GM19099 (cell line): ENCODE results near the gene KAT2B.

Experiments used
- POLR2A ChIP-seq: IDR thresholded peaks from 3 replicates; pipeline ENCODE4 v1.6.1; 2011; ENCODE audit warnings: low read depth; ENCODE audit not compliant: insufficient read length; ENCODE audit errors: extremely low read depth

The KAT2B gene

GRCh38 chr3:20039466-20039764 is 831 bp upstream of the KAT2B start:
- no peak for TF ChIP-seq POLR2A

DNA sequence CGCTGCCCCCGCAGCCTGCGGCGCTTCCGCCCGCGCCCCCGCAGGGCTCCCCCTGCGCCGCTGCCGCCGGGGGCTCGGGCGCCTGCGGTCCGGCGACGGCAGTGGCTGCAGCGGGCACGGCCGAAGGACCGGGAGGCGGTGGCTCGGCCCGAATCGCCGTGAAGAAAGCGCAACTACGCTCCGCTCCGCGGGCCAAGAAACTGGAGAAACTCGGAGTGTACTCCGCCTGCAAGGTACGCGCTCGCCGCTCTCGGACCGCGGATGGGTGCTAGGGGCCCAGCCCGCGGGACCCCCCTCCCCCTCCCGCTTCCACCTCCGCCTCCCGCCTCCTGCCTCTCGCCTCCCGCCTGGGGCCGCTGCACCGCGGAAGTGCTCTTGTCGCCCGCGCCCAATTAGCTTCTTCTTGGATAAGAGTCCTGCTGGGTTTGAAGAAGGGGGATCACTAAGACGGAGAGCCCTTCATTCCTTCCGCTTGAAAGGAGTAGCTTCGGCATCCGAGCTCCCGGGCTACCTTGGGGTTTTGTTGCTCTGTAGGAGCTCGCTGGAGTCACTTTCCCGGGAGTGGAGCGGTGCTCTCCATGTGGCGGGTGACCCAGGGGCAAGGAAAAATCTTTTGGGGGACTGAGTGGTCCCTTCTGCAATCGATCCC is 426 bp downstream of the KAT2B start:
- peak; percentile 55 for TF ChIP-seq POLR2A

GRCh38 chr3:20041197-20041780 is 1.0 kb downstream of the KAT2B start:
- TF ChIP-seq POLR2A, result no peak

- no peak for TF ChIP-seq POLR2A
These were observed 2.1 kb downstream of the KAT2B start for GRCh38 chr3:20042331-20042730.

GRCh38 chr3:20043396-20043795 is 3.1 kb downstream of the KAT2B start:
- TF ChIP-seq POLR2A, result no peak

DNA sequence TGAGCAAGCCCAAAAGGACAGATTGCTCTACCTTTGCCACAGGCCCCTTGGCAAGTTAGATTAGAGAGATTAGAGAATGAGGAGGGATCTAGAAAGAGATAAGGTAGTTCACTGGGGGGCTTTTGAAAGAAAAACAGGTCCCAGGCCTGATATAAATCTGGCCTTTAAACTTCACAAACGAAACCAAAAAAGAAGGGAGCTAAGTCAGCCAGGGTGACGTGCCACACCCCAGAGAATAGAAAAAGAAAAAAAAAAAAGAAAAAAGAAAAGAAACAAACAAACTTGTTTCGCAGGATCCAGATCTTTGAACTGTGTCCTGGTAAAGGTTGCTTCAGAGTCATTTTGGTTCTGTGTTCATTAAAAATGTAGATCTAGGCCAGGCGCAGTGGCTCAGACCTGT is 3.6 kb downstream of the KAT2B start:
- TF ChIP-seq POLR2A, result no peak

DNA sequence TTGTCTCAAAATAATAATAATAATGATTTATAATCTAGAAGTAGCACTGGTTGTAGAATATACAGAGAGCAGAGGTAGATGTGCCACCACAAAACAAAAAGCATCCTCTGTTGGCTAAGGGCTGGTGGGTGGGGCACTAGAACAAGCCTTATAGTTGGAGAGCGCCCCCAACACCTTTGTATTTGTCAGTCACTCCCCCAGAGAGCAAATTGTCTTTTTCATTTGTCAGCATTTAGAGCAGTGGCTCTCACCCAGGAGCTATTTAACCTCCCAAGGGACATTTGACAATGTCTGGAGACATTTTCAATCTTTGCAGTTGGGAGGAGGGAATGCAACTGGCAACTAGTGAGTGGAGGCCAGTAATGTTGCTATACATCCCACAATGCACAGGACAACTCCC is 6.3 kb downstream of the KAT2B start:
- TF ChIP-seq POLR2A, result no peak

DNA sequence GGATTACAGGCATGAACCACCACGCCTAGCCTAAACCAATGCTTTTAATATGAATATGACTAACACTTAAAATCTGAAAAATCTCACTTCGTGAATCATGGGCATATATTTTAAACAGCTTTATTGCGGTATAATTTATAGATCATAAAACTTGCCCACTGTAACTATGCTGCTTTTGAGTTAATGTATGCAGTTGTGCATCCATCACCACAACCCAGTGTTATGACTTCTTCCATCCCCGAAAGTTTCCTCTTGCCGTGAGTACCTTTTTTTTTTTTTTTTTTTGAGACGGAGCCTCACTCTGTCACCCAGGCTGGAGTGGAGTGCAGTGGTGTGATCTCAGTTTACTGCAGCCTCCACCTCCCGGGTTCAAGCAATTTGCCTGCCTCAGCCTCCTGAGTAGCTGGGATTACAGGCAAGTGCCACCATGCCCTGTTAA is 7.1 kb downstream of the KAT2B start:
- TF ChIP-seq POLR2A, result no peak

DNA sequence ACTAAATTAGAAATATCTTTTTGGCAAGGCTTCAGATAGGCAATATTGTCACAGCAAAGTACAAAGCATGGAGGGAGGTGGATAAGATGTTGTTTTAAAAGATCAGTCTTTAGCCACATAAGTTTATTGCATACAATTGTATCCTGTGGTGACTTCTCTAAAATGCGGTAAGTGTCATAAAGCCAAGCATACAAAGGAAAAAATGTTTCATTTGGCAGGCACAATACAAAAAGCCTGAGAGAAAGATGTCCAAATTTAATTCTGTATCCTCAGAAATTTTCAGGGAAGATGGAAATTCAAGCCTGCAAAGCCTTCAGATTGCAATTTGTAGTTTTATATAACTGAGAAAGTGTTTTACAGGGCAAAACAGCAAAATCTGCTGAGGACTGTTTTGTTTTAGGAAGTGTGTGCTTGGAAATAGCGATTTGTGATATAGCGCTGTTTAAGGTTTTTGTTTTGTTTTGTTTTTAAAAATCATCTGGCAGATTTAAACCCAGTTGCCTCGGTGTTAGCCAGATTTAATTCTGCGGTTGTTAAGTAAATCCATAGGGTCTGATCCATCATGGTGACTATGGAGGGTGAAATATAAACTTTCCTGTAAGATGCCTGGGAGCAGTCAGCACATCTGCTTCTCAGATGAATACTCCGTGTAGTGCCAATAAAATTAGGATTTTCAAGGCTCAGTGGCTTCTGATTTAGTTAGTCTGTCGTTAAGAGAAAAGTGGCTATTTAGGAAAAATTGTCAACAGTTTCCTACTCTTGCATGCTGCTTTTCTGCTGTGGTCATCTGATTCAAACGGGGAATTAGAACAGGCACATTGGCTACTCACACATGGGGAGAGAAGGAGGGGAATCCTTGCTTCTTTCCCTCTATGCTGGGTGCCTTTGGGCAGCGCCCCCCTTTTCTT is 8.0 kb downstream of the KAT2B start:
- TF ChIP-seq POLR2A, result no peak

DNA sequence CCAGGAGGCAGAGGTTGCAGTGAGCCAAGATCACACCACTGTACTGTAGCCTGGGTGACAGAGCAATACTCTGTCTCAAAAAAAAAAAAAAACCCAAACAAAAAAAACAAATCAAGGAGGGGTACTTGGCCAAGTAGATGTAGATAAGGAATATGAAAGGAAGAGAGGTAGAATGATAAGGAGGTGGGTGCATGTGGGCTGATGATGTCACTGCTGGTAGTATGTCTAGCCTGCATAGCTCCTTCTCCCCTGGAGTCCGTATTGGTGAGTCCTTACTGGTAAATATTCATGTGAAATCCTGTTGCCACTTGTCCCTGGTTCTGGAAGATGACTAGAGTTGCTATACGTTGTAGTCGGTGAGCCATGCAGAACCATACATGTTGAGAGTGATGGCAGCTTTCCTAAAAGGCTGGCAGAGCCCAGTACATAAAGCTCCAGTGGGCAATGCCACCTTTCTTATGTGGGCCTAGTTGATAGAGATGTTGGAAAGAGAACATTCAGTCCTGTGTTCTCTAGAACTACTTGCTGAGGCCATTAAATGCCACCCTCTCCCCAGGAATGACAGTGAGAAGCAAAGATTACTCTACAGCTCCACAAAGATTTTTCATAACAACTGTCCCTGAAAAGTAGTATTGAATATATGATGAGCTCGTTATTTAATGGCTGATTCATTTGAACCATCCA is 11.0 kb downstream of the KAT2B start:
- no peak for TF ChIP-seq POLR2A

DNA sequence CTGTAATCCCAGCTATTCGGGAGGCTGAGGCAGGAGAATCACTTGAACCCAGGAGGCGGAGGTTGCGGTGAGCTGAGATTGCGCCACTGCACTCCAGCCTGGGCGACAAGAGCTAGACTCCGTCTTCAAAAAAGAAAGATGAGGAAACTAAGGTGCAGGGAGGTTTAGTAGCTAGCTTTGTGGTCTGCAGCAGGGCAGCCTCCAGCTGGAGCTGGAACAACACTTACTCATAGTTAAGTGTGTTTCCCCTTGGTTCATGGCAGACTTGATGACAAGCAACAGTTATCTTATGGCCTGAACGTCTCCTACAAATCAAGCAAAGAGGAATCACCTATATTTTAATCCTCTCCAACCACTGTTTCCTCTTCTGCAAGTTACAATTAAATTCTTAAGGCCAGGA is 12.6 kb downstream of the KAT2B start:
- TF ChIP-seq POLR2A, result no peak

DNA sequence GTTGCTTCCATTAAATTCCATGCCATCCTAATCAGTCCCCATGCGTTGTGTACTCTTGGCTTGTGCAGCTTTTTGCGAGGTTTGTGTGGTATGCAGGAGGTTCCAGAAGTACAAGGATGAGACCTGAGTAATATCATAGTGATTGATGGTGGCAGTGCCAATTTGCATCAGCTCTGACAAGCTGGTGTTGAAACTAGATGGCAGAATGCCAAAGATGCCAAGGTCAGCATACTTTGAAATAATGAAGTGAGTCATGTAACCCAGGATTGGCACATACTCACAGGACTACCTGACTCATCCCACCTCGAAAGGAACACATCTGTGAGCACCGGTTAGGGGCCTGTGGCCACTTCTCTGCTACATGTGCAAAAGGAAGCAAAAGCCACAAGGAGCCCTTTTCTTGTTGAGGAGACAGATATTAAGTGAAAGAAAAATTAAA is 14.3 kb downstream of the KAT2B start:
- TF ChIP-seq POLR2A, result no peak

- TF ChIP-seq POLR2A, result no peak
These were observed 15.0 kb downstream of the KAT2B start for GRCh38 chr3:20055020-20055775.

GRCh38 chr3:20055842-20056241 is 15.6 kb downstream of the KAT2B start:
- no peak for TF ChIP-seq POLR2A

GRCh38 chr3:20056725-20057611 is 16.7 kb downstream of the KAT2B start:
- no peak for TF ChIP-seq POLR2A
